ENCODE data around the gene COL6A1.

- no peak for TF ChIP-seq TAF1 (IDR thresholded peaks at IDR 0.05; ENCODE audit: borderline replicate concordance, insufficient read depth, low read length)
- no peak for TF ChIP-seq POLR2AphosphoS5 (IDR thresholded peaks at IDR 0.05; ENCODE audit: low read depth, low read length)
- TF ChIP-seq REST (IDR thresholded peaks at IDR 0.05; ENCODE audit: insufficient read depth in 1 of 2, low read depth in 2 of 2, low read length in 2 of 2), result no peak
- no peak for TF ChIP-seq SIN3A (IDR thresholded peaks at IDR 0.05; ENCODE audit: borderline replicate concordance, insufficient read depth, low read length)
- TF ChIP-seq FOXP2 (optimal IDR thresholded peaks at IDR 0.05; ENCODE audit: borderline replicate concordance, extremely low read depth, extremely low read length, insufficient read depth), result no peak
Measured at GRCh38 chr21:45991606-45992300, 10.2 kb downstream of the COL6A1 start.

Measured in PFSK-1 (cell line).